Upper lobe of left lung (tissue), 6 donors: ENCODE measurements around the gene MEGF9. TPM values are rescaled to one million over a fixed set of nuclear protein-coding genes. Genes with fewer than 3 reads are reported as not detected.
A peak's percentile ranks its signal among the peaks of the same experiment; 100 is the strongest.

Experiments used
- ATAC-seq, 2 donors: fragments of 200-7000 bp; cut with Tn5 transposase; one replicate each; pipeline ENCODE4 v1.9.1; 2022; ENCODE audit warnings: mild to moderate bottlenecking in 2 of 2, moderate library complexity in 2 of 2; ENCODE audit not compliant: low FRiP score in 2 of 2
- DNase-seq, 2 donors: peaks; one replicate each; pipeline ENCODE4 v3.0.0-alpha.2; 2019 to 2020
- H3K27ac ChIP-seq, 4 donors: fragments of 200-600 bp; sonication (generic); one replicate each; pipeline ENCODE4 v1.5.1; 2016 to 2019
- H3K27me3 ChIP-seq, 4 donors: fragments of 200-600 bp; sonication (generic); one replicate each; pipeline ENCODE4 v1.5.1; 2017 to 2019
- H3K36me3 ChIP-seq, 4 donors: fragments of 200-600 bp; sonication (generic); one replicate each; pipeline ENCODE4 v1.5.1; 2016 to 2019
- H3K4me1 ChIP-seq, 4 donors: fragments of 200-600 bp; sonication (generic); one replicate each; pipeline ENCODE4 v1.5.1; 2018 to 2019
- H3K4me3 ChIP-seq, 4 donors: fragments of 200-600 bp; sonication (generic); one replicate each; pipeline ENCODE4 v1.5.1; 2017 to 2019; ENCODE audit warnings: mild to moderate bottlenecking in 2 of 4, moderate library complexity in 1 of 4
- H3K9me3 ChIP-seq, 4 donors: fragments of 200-600 bp; sonication (generic); one replicate each; pipeline ENCODE4 v1.5.1; 2018 to 2019
- CTCF ChIP-seq, 6 experiments: fragments of 450-650 bp in 4 of 6; fragments of 200-600 bp in 2 of 6; sonication (generic) in 2 of 6; IDR thresholded peaks; one replicate each; pipeline ENCODE4 v1.5.1; 2016 to 2019; ENCODE audit warnings: antibody characterized with exemption in 6 of 6
- EP300 ChIP-seq, 4 donors: sonication (generic); formaldehyde crosslinking; IDR thresholded peaks; one replicate each; pipeline ENCODE4 v1.5.1; 2017; ENCODE audit warnings: antibody characterized with exemption in 4 of 4, control low read depth in 2 of 4
- POLR2A ChIP-seq, 4 donors: fragments of 450-650 bp; IDR thresholded peaks; one replicate each; pipeline ENCODE4 v1.5.1; 2016 to 2017; ENCODE audit warnings: antibody characterized with exemption in 4 of 4, mild to moderate bottlenecking in 2 of 4
- POLR2AphosphoS5 ChIP-seq, 2 donors: sonication (generic); formaldehyde crosslinking; IDR thresholded peaks; one replicate each; pipeline ENCODE4 v1.5.1; 2017; ENCODE audit warnings: antibody characterized with exemption in 2 of 2
- WGBS, 2 donors: methylation state at CpG; one replicate each; pipeline ENCODE4 v1.1.5; 2017 to 2018; 5-methylcytosine and 5-hydroxymethylcytosine counted together
- total RNA-seq, 6 donors: library from RNA; depleted of rRNA in 4 of 6; stranded (reverse); fragments of >200 nt in 4 of 6; gene quantifications; one replicate each; pipeline versions ENCODE4 v1.1.0 to v1.2.1, GENCODE V29; 2016 to 2021
- donor health status: DM: no; HTN: no; CAD: no; lungs with moderate emphysema.
- donor health status: DM: no; HTN: yes; CAD: no; lungs with severe emphysema.

Gene MEGF9
- total RNA-seq, 6 donors from 2014 or later, result 30.4 to 130 (median 71.0) TPM

GRCh38 chr9:120693700-120694008, 20.6 kb downstream of the MEGF9 start:
- ATAC-seq (no peak), DNase-seq (no peak)
- H3K4me3 ChIP-seq, result no peak overlapping the region
- no peaks in the 10 kb centered on the region for H3K27me3 ChIP-seq
- peaks cover 16 to 33% (median 24%) of the 10 kb centered on the region in 4 donors for H3K4me1 ChIP-seq
- H3K9me3 ChIP-seq, result no peaks in the 10 kb centered on the region
- no peaks in the 10 kb centered on the region for H3K36me3 ChIP-seq
- TF ChIP-seq EP300 (IDR thresholded peaks at IDR 0.05) (no peak), CTCF (IDR thresholded peaks at IDR 0.05) (no peak), POLR2AphosphoS5 (IDR thresholded peaks at IDR 0.05) (no peak), POLR2A (IDR thresholded peaks at IDR 0.05) (no peak)
- H3K27ac ChIP-seq, result no peak overlapping the region

- WGBS, 2 donors, result 100% methylated on average over 1 of the region's 1 CpG
- Histone ChIP-seq H3K27me3 (no peaks in the 10 kb centered on the region), H3K27ac (peak overlapping the region in 1 of 4 donors; percentile 9), H3K4me3 (no peak overlapping the region), H3K36me3 (no peaks in the 10 kb centered on the region), H3K9me3 (no peaks in the 10 kb centered on the region), H3K4me1 (peaks cover 16 to 33% (median 24%) of the 10 kb centered on the region in 4 donors)
- DNase-seq (no peak), ATAC-seq (peak in 1 of 2 donors; percentile 84)
- TF ChIP-seq CTCF (IDR thresholded peaks at IDR 0.05), result no peak
- TF ChIP-seq POLR2A (IDR thresholded peaks at IDR 0.05), result no peak
- TF ChIP-seq POLR2AphosphoS5 (IDR thresholded peaks at IDR 0.05), result no peak
- no peak for TF ChIP-seq EP300 (IDR thresholded peaks at IDR 0.05)
Observed at GRCh38 chr9:120692901-120693699, 21.2 kb downstream of the MEGF9 start.

GRCh38 chr9:120690372-120690771, 23.9 kb downstream of the MEGF9 start:
- Histone ChIP-seq H3K4me3 (no peak overlapping the region), H3K36me3 (no peaks in the 10 kb centered on the region), H3K27ac (no peak overlapping the region), H3K27me3 (no peaks in the 10 kb centered on the region), H3K9me3 (no peaks in the 10 kb centered on the region), H3K4me1 (peaks cover 18 to 38% (median 28%) of the 10 kb centered on the region in 4 donors)
- DNase-seq, result no peak
- TF ChIP-seq CTCF (IDR thresholded peaks at IDR 0.05) (no peak), EP300 (IDR thresholded peaks at IDR 0.05) (no peak), POLR2AphosphoS5 (IDR thresholded peaks at IDR 0.05) (no peak), POLR2A (IDR thresholded peaks at IDR 0.05) (no peak)
- no peak for ATAC-seq

GRCh38 chr9:120689860-120690259, 24.4 kb downstream of the MEGF9 start:
- H3K9me3 ChIP-seq, result no peaks in the 10 kb centered on the region
- H3K4me1 ChIP-seq, result peaks cover 23 to 43% (median 32%) of the 10 kb centered on the region in 4 donors
- DNase-seq (no peak), ATAC-seq (no peak)
- no peak overlapping the region for H3K27ac ChIP-seq
- H3K27me3 ChIP-seq, result no peaks in the 10 kb centered on the region
- no peak overlapping the region for H3K4me3 ChIP-seq
- 73 to 76% methylated on average over 3 of the region's 3 CpGs for WGBS, 2 donors
- TF ChIP-seq CTCF (IDR thresholded peaks at IDR 0.05) (no peak), POLR2AphosphoS5 (IDR thresholded peaks at IDR 0.05) (no peak), EP300 (IDR thresholded peaks at IDR 0.05) (no peak), POLR2A (IDR thresholded peaks at IDR 0.05) (no peak)
- H3K36me3 ChIP-seq, result no peaks in the 10 kb centered on the region

GRCh38 chr9:120688758-120689157, 25.5 kb downstream of the MEGF9 start:
- 72 to 80% methylated on average over 3 of the region's 3 CpGs for WGBS, 2 donors
- Histone ChIP-seq H3K9me3 (no peaks in the 10 kb centered on the region), H3K27me3 (no peaks in the 10 kb centered on the region), H3K27ac (no peak overlapping the region), H3K4me3 (no peak overlapping the region), H3K4me1 (peaks cover 18 to 47% (median 31%) of the 10 kb centered on the region in 4 donors), H3K36me3 (no peaks in the 10 kb centered on the region)
- DNase-seq (no peak), ATAC-seq (no peak)
- no peak for TF ChIP-seq POLR2AphosphoS5 (IDR thresholded peaks at IDR 0.05)
- no peak for TF ChIP-seq EP300 (IDR thresholded peaks at IDR 0.05)
- no peak for TF ChIP-seq CTCF (IDR thresholded peaks at IDR 0.05)
- no peak for TF ChIP-seq POLR2A (IDR thresholded peaks at IDR 0.05)
